AG04450 (cell line): ENCODE results near the gene TMEM45A. TPM values are rescaled to one million over a fixed set of nuclear protein-coding genes. Genes with fewer than 3 reads are reported as not detected.
A peak's percentile ranks its signal among the peaks of the same experiment; 100 is the strongest.

Source experiments
- CTCF ChIA-PET: fragments of 300-600, 350-600 bp; formaldehyde crosslinking; extraction: SDS; loops from one replicate; lab custom pipeline; 2022; ENCODE audit warnings: antibody characterized with exemption, inconsistent platforms; lab: Charles Lee
- POLR2A ChIA-PET: fragments of 350-600 bp; formaldehyde crosslinking; extraction: SDS; loops from one replicate; lab custom pipeline; 2021; ENCODE audit warnings: antibody characterized with exemption, inconsistent platforms; lab: Yijun Ruan, JAX
- DNase-seq: peaks from one replicate; pipeline ENCODE4 v3.0.0-alpha.2; 2011; ENCODE audit warnings: low read depth, low spot score
- H3K27ac ChIP-seq: one replicate; pipeline ENCODE4 v1.5.1; 2012; ENCODE audit warnings: low read depth, low read length, control low read depth
- H3K27me3 ChIP-seq: one replicate; pipeline ENCODE4 v1.6.0; 2012; ENCODE audit warnings: low read length; ENCODE audit not compliant: control insufficient read depth, insufficient read depth
- H3K4me3 ChIP-seq: 2 replicates; pipeline ENCODE4 v1.5.1; 2011; ENCODE audit warnings: mild to moderate bottlenecking, low read depth, low read length, control low read depth
- H3K9me3 ChIP-seq: 2 replicates; pipeline ENCODE4 v1.5.1; 2012; ENCODE audit warnings: low read length; ENCODE audit not compliant: control insufficient read depth, insufficient read depth
- polyA plus RNA-seq: library from polyadenylated mRNA; depleted of rRNA; stranded (reverse); fragments of >200 nt; gene quantifications from 2 replicates; pipeline ENCODE4 v1.2.3, GENCODE V29; 2011
- TF ChIP-seq, protein P1 (sequence below): IDR thresholded peaks from 2 replicates; pipeline ENCODE4 v1.5.1; 2011; ENCODE audit warnings: low read depth, low read length, control low read depth, inconsistent platforms

Gene TMEM45A
- polyA plus RNA-seq, 1 experiment, result 42.8 TPM

DNA sequence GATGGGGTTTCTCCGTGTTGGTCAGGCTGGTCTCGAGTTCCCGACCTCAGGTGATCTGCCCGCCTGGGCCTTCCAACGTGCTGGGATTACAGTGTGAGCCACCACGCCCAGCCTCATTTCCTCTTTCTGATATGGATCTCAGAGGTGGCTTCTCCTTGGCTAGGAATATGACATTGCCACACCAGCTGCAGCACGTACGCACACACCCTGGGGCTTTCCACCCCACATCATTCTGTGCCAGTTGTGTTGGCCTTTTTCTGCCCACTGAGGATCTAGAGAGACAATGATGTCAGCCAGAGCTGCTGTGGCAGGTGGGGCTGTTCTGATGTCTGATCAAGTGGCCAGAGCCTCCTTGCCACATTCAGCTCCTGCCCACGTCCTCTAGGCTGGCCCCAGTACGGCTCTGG lies 29.0 kb downstream of the TMEM45A start:
- DNase-seq, result no peak
- ChIA-PET POLR2A (no interaction called here), CTCF (no interaction called here)
- Histone ChIP-seq H3K27me3 (no peaks in the 10 kb centered on the region), H3K4me3 (no peak overlapping the region), H3K9me3 (no peaks in the 10 kb centered on the region), H3K27ac (no peak overlapping the region)
- TF ChIP-seq, protein P1, sequence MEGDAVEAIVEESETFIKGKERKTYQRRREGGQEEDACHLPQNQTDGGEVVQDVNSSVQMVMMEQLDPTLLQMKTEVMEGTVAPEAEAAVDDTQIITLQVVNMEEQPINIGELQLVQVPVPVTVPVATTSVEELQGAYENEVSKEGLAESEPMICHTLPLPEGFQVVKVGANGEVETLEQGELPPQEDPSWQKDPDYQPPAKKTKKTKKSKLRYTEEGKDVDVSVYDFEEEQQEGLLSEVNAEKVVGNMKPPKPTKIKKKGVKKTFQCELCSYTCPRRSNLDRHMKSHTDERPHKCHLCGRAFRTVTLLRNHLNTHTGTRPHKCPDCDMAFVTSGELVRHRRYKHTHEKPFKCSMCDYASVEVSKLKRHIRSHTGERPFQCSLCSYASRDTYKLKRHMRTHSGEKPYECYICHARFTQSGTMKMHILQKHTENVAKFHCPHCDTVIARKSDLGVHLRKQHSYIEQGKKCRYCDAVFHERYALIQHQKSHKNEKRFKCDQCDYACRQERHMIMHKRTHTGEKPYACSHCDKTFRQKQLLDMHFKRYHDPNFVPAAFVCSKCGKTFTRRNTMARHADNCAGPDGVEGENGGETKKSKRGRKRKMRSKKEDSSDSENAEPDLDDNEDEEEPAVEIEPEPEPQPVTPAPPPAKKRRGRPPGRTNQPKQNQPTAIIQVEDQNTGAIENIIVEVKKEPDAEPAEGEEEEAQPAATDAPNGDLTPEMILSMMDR, result no peak

DNA sequence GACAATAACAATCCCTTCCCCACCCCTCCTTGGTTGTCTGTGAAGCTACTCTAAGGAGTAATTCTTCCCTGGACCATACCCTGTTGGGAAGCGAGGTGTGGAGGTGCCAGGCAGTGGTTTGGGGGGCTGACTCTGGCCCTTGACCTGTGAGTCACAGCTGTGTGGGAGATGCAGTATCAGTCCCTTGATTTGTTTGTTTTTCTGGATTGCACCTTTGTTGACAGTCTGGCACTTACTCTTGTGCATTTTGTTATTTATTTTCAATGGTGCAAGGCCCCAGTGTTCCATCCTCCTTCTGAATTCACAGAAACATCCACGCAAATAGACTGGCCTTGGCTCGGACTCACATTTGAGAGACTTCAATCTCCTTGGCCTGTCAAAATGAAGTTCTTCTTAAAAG lies 29.7 kb downstream of the TMEM45A start:
- ChIA-PET CTCF (no interaction called here), POLR2A (no interaction called here)
- Histone ChIP-seq H3K27ac (no peak overlapping the region), H3K9me3 (no peaks in the 10 kb centered on the region), H3K4me3 (no peak overlapping the region), H3K27me3 (no peaks in the 10 kb centered on the region)
- no peak for DNase-seq
- TF ChIP-seq, protein P1, result no peak

DNA sequence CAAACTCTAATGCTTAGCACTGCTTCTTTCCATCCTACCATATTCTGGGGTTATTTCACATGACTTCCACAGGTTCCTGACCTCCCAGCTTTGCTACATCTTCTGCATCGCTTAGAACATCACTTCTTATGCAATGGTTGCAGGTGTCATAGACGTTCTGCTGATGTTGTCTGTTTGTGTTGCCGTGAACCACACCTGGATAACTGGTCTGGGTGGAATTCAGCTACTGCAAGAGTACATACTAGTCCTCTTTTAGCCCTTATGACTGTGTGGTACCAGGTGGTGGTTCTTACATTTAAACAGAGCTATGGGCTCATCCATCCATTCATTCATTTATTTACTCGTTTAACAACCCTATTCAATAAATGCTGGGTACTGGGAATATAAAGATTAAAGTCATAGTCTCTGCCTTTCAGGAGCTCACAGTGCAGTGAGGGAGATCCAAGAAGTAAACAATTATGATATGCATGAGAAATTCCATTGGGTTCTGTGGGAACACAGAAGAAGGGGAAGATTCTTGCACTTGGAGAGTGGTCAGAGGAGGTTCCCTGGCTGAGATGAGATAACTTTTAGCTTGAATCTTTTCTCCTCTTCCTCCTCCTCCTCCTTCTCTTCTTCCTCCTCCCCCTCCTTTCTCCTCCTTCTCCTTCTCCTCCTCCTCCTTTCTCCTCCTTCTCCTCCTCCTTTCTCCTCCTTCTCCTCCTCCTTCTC lies 30.8 kb downstream of the TMEM45A start:
- Histone ChIP-seq H3K4me3 (no peak overlapping the region), H3K27ac (no peak overlapping the region), H3K27me3 (no peaks in the 10 kb centered on the region), H3K9me3 (no peaks in the 10 kb centered on the region)
- ChIA-PET CTCF (no interaction called here), POLR2A (interaction anchor here (0.6 to 0.7 kb wide), 2 partner anchors 26 to 961 kb away, joined by 3 read pairs; no protein-coding TSS in a partner anchor)
- TF ChIP-seq, protein P1, result no peak
- no peak for DNase-seq

DNA sequence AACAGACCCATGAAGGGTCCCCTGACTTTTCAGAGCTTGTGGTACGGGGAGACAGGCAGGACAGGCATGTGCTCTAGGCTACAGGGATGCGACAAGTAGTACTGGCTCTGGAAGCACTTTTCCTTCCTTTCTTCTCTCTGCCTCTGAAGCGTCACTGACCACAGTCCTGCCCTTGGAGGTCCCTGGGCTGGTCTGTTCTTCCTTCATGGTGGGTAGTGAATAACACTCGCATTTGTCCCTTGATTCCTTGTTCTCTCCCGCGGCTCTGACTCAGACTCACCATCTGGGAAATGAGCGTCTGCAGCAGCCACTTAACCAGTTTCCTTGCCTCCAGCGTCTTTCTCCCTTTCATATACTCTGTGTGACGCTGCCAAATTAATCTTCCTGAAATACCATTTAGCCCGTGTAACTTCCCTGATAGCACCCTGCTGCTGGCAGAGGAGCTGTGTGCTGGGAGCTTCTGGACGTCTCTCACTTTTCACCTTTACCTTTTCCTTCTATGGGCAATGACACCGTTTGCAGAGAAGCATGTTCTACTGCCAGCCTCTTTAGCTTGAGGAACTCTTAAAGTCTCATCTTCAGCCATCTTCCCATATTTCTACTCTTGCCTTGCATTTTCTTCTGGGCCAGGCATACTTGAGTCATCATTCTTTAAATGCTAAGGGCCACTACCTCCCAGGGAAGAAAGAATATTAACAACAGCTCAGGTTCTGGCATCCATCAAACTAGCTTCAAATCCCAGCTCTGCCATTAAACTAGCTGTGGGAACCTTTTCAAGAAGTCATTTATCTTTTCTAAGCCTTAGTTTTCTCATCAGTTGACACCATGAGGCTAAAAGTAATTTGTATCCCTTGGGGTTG lies 33.6 kb downstream of the TMEM45A start:
- no peak for DNase-seq
- H3K4me3 ChIP-seq, result no peak overlapping the region
- no peaks in the 10 kb centered on the region for H3K27me3 ChIP-seq
- CTCF ChIA-PET, result interaction anchor here (1.8 to 2.5 kb wide), 2 partner anchors 63 to 64 kb away, joined by 5 to 8 read pairs; no protein-coding TSS in a partner anchor
- H3K27ac ChIP-seq, result peak overlapping the region; percentile 54
- TF ChIP-seq, protein P1, result no peak
- POLR2A ChIA-PET, result interaction anchor here (1.0 kb wide), 1 partner anchor 9 kb away, joined by 4 read pairs; no protein-coding TSS in a partner anchor
- no peaks in the 10 kb centered on the region for H3K9me3 ChIP-seq
